Endothelial cell of umbilical vein (primary cell): ENCODE data around the gene C2CD3. TPM values are rescaled to one million over a fixed set of nuclear protein-coding genes. Genes with fewer than 3 reads are reported as not detected.

Experiments used
- BruUV-seq: library from RNA; stranded (reverse); fragments of 400-500 nt; replicated peaks from 2 replicates; lab custom pipeline; 2021; lab: Mats Ljungman, UMichigan
- CTCF ChIA-PET: fragments of 300-600, 350-600 bp; sonication (Branson Sonifier 250); formaldehyde crosslinking; loops from one replicate; lab custom pipeline; 2021; ENCODE audit warnings: antibody characterized with exemption, inconsistent platforms; lab: Charles Lee
- POLR2A ChIA-PET: fragments of 300-600, 350-600 bp; sonication (Branson Sonifier 250); formaldehyde crosslinking; loops from one replicate; lab custom pipeline; 2021; ENCODE audit warnings: antibody characterized with exemption, inconsistent platforms; lab: Charles Lee
- DNase-seq: peaks from one replicate; pipeline ENCODE4 v3.0.0-alpha.2; 2011; ENCODE audit warnings: low read depth, low spot score
- FAIRE-seq: peaks from 2 replicates; lab custom pipeline; 2011; peaks lifted over from hg19 to GRCh38; lab: Jason Lieb, UNC
- H2AFZ ChIP-seq: 2 replicates; pipeline ENCODE4 v1.6.0; 2012; ENCODE audit warnings: low read depth, low read length, control low read depth, inconsistent platforms
- H3K27ac ChIP-seq: 2 replicates; pipeline ENCODE4 v1.5.1; 2011; ENCODE audit warnings: low read depth, mild to moderate bottlenecking, control low read depth, low read length, moderate library complexity; ENCODE audit not compliant: insufficient read depth
- H3K27me3 ChIP-seq, 2 experiments: 2 replicates each; pipeline versions ENCODE4 v1.6.0 to v1.6.1; 2011; ENCODE audit warnings: low read length in 2 of 2, mixed read lengths in 1 of 2; ENCODE audit not compliant: control insufficient read depth in 2 of 2, insufficient read depth in 2 of 2
- H3K36me3 ChIP-seq, 2 experiments: 2 replicates in 1 of 2; 3 replicates in 1 of 2; pipeline ENCODE4 v1.5.1; 2011; ENCODE audit warnings: low read length in 2 of 2, mild to moderate bottlenecking in 1 of 2, moderate library complexity in 1 of 2; ENCODE audit not compliant: control insufficient read depth in 2 of 2, insufficient read depth in 2 of 2; ENCODE audit errors: extremely low read depth in 1 of 2
- H3K4me1 ChIP-seq: 3 replicates; pipeline ENCODE4 v1.5.1; 2011; ENCODE audit warnings: mild to moderate bottlenecking, low read length; ENCODE audit not compliant: control insufficient read depth, insufficient read depth; ENCODE audit errors: extremely low read depth
- H3K4me2 ChIP-seq: 2 replicates; pipeline ENCODE4 v1.6.1; 2011; ENCODE audit warnings: low read length, control low read depth, mixed read lengths; ENCODE audit not compliant: insufficient read depth
- H3K4me3 ChIP-seq, 3 experiments: fragments of 200-600 bp in 1 of 3; sonication (generic), shearing (Covaris generic) in 1 of 3; replicated peaks in 1 of 3; 2 replicates each; pipeline ENCODE4 v1.5.1; 2011 to 2016; ENCODE audit warnings: control low read depth in 3 of 3, low read length in 3 of 3, mild to moderate bottlenecking in 2 of 3, inconsistent platforms in 1 of 3, low read depth in 1 of 3, moderate library complexity in 1 of 3; ENCODE audit not compliant: insufficient read depth in 1 of 3
- H3K79me2 ChIP-seq: 2 replicates; pipeline ENCODE4 v1.6.0; 2012; ENCODE audit warnings: low read length, inconsistent platforms; ENCODE audit not compliant: control insufficient read depth, insufficient read depth
- H3K9ac ChIP-seq: replicated peaks from 2 replicates; pipeline ENCODE3; 2011; ENCODE audit warnings: low read length, control low read depth; ENCODE audit not compliant: insufficient read depth; ENCODE audit errors: extremely low read depth
- H3K9me1 ChIP-seq: replicated peaks from 3 replicates; pipeline ENCODE4 v1.6.0; 2011; ENCODE audit warnings: mild to moderate bottlenecking, low read length; ENCODE audit not compliant: control insufficient read depth, insufficient read depth; ENCODE audit errors: extremely low read depth
- H3K9me3 ChIP-seq: replicated peaks from 2 replicates; pipeline ENCODE4 v1.5.1; 2012; ENCODE audit warnings: low read length, inconsistent platforms; ENCODE audit not compliant: control insufficient read depth, insufficient read depth
- H4K20me1 ChIP-seq: replicated peaks from 2 replicates; pipeline ENCODE3; 2011; ENCODE audit warnings: mild to moderate bottlenecking, low read length; ENCODE audit not compliant: control insufficient read depth, insufficient read depth; ENCODE audit errors: extremely low read depth
- FOS ChIP-seq: IDR thresholded peaks from 2 replicates; pipeline ENCODE4 v1.6.1; 2011; ENCODE audit warnings: mild to moderate bottlenecking, low read length, moderate library complexity, borderline replicate concordance; ENCODE audit not compliant: insufficient read depth
- MYC ChIP-seq: IDR thresholded peaks from one replicate; pipeline ENCODE4 v1.6.1; 2011; ENCODE audit warnings: mild to moderate bottlenecking, low read depth, low read length
- dilution Hi-C: fragments of 300-500 bp; cut with MboI; formaldehyde crosslinking; loops from one replicate; pipeline ENCODE4 v1.15.0; 2019; ENCODE audit warnings: low sequenced_read_pairs; ENCODE audit not compliant: extremely low pct_ligation_motif_present
- intact Hi-C: fragments of 100-400 bp; cut with micrococcal nuclease; formaldehyde crosslinking; loops from one replicate; pipeline ENCODE4 v1.10.0; 2022
- polyA plus RNA-seq, 4 experiments: library from polyadenylated mRNA; depleted of rRNA in 3 of 4; stranded (reverse) in 3 of 4; unstranded in 1 of 4; fragments of >200 nt; gene quantifications; 2 replicates each; pipeline versions ENCODE4 v1.2.1 to v1.2.3, GENCODE V29; 2011 to 2012; ENCODE audit warnings: missing spikeins in 1 of 4
- total RNA-seq: library from RNA; stranded (reverse); gene quantifications from 2 replicates; pipeline ENCODE4 v1.2.3, GENCODE V29; 2021

The C2CD3 gene
- total and polyA plus RNA-seq, 2 donors (not counting 3 experiments of a cell fraction or from before 2014, with no cell fraction given) = 12.9 to 36.6 TPM

DNA sequence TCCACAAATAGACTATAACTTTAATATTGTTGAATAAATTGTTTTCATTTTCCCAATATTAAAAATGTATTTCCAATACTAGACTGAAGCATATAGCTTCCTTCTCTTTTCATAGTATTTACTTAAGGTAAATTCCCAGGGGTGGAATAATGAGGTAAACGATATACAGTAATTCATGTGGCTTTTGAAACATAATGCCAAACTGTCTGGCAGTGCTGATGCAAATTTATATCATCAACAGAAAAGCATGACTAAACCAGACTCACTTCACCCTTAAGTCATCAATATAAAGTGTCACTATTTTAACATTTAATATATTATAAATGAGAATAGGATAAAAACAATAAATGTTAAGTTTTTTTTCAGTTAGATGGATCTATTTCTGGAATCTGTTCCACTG, 13.6 kb downstream of the C2CD3 start:
- intact Hi-C loops = no loop called here
- Histone ChIP-seq H4K20me1 (no peaks in the 10 kb centered on the region), H3K9me3 (no peaks in the 10 kb centered on the region), H3K36me3 (peaks cover 3 to 4% of the 10 kb centered on the region in 2 experiments), H3K9ac (no peak overlapping the region), H3K9me1 (no peaks in the 10 kb centered on the region), H3K27ac (no peak overlapping the region), H3K4me1 (peaks cover 7% of the 10 kb centered on the region), H3K79me2 (peaks cover 3% of the 10 kb centered on the region), H2AFZ (no peak overlapping the region), H3K4me2 (no peak overlapping the region), H3K27me3 (no peaks in the 10 kb centered on the region), H3K4me3 (no peak overlapping the region)
- POLR2A ChIA-PET = no interaction called here
- FAIRE-seq (no peak), DNase-seq (no peak)
- no peak for TF ChIP-seq MYC
- BruUV-seq = no TSS peak
- dilution Hi-C loops = no loop called here
- CTCF ChIA-PET = interaction anchor here (1.2 kb wide), 1 partner anchor 8 kb away, joined by 3 read pairs; no protein-coding TSS in a partner anchor

DNA sequence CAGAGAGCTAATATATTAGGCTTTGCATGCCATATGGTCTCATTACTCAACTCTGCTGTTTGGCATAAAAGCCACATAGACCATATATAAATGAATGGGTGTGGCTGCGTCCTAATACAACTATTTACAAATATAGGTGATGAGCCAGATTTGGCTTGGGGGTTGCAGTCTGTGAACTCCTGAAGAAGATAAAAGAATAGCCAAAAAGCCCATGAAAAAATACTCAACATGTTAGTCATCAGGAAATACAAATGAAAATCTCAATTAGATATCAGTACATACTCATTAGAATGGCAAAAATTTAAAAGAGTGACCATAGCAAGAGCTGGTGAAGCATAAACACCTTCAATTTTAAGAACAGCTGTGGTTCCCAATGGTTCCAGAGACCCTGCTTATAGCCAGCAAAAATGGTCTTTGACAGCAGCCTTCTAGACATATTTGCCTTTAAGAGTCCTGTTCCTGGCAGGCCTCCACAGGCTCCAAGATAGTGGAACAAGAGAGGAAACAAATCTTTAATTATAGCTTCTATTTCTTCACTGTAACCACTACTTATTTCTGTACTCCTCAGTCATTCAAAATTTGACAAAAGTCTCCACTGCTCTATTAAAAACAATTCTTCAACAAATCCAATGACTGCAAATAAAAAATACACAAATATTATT, 16.1 kb downstream of the C2CD3 start:
- no peak overlapping the region for H3K27ac ChIP-seq
- FAIRE-seq (no peak), DNase-seq (peak; percentile 11)
- dilution Hi-C loops = no loop called here
- no peak overlapping the region for H2AFZ ChIP-seq
- H3K36me3 ChIP-seq = peaks cover 0 to 3% of the 10 kb centered on the region in 2 experiments
- H4K20me1 ChIP-seq = peaks cover 2% of the 10 kb centered on the region
- ChIA-PET POLR2A (no interaction called here), CTCF (interaction anchor here (0.8 to 1.0 kb wide), 2 partner anchors 8 to 234 kb away, joined by 3 read pairs; no protein-coding TSS in a partner anchor)
- peak; percentile 9 for TF ChIP-seq FOS
- no peak for TF ChIP-seq MYC
- intact Hi-C loops = loop anchor here (1.0 kb wide), 1 partner anchor 36 kb away; no protein-coding TSS in a partner anchor
- no peaks in the 10 kb centered on the region for H3K9me1 ChIP-seq
- H3K4me3 ChIP-seq = no peak overlapping the region
- no peak overlapping the region for H3K9ac ChIP-seq
- BruUV-seq = no TSS peak
- H3K9me3 ChIP-seq = no peaks in the 10 kb centered on the region
- H3K4me2 ChIP-seq = peak overlapping the region; percentile 17
- peaks cover 7% of the 10 kb centered on the region for H3K4me1 ChIP-seq
- H3K27me3 ChIP-seq = no peaks in the 10 kb centered on the region
- peaks cover 3% of the 10 kb centered on the region for H3K79me2 ChIP-seq
